K562 (cell line): Measurements from ENCODE around the gene CBFA2T3. TPM values are rescaled to one million over a fixed set of nuclear protein-coding genes. Genes with fewer than 3 reads are reported as not detected.

Experiments used
- BCLAF1 ChIP-seq, 2 experiments: fragments of 450-650 bp in 1 of 2; IDR thresholded peaks; 2 replicates each; pipeline ENCODE4 v1.6.1; 2011 to 2017; ENCODE audit warnings: low read depth in 2 of 2, antibody characterized with exemption in 1 of 2, borderline replicate concordance in 1 of 2, low read length in 1 of 2, mild to moderate bottlenecking in 1 of 2, mixed read lengths in 1 of 2; ENCODE audit not compliant: control insufficient read depth in 1 of 2
- KAT7 ChIP-seq: sonication (generic); formaldehyde crosslinking; IDR thresholded peaks from 2 replicates; pipeline ENCODE4 v1.8.0; 2022; ENCODE audit warnings: missing genetic modification reagents, mild to moderate bottlenecking, borderline replicate concordance
- PYGO2 ChIP-seq: fragments of 450-650 bp; IDR thresholded peaks from 2 replicates; pipeline ENCODE4 v1.6.1; 2016; ENCODE audit warnings: mild to moderate bottlenecking, missing genetic modification characterization, moderate library complexity, missing compliant biosample characterization
- STAG1 ChIP-seq: sonication (generic); formaldehyde crosslinking; IDR thresholded peaks from 2 replicates; pipeline ENCODE4 v1.5.0; 2020; ENCODE audit warnings: missing genetic modification reagents, borderline replicate concordance
- TEAD1 ChIP-seq, 2 experiments: fragments of 450-650 bp in 1 of 2; sonication (generic) in 1 of 2; formaldehyde crosslinking; IDR thresholded peaks; 2 replicates each; pipeline versions ENCODE4 v1.4.0 to v1.8.0; 2020 to 2022; ENCODE audit warnings: mild to moderate bottlenecking in 2 of 2, missing genetic modification reagents in 1 of 2
- TOE1 ChIP-seq, 2 experiments: fragments of 450-650 bp in 1 of 2; sonication (generic) in 1 of 2; formaldehyde crosslinking in 1 of 2; IDR thresholded peaks; 2 replicates each; pipeline versions ENCODE4 v1.7.1 to v1.8.0; 2016 to 2022; ENCODE audit warnings: borderline replicate concordance in 2 of 2, mild to moderate bottlenecking in 2 of 2, antibody characterized with exemption in 1 of 2, inconsistent platforms in 1 of 2, low read depth in 1 of 2, missing genetic modification reagents in 1 of 2, moderate library complexity in 1 of 2
- ZBTB11 ChIP-seq, 3 experiments: fragments of 200-800 bp in 1 of 3; fragments of 250-450 bp in 1 of 3; fragments of 450-650 bp in 1 of 3; sonication (Bioruptor Pico) in 1 of 3; sonication (Bioruptor generic) in 1 of 3; formaldehyde crosslinking in 1 of 3; IDR thresholded peaks; 2 replicates each; pipeline versions ENCODE4 v1.6.1 to v1.8.0; 2016 to 2022; ENCODE audit warnings: mild to moderate bottlenecking in 2 of 3, missing genetic modification characterization in 2 of 3, missing compliant biosample characterization in 1 of 3, moderate library complexity in 1 of 3
- ZBTB2 ChIP-seq: fragments of 450-650 bp; IDR thresholded peaks from 2 replicates; pipeline ENCODE4 v1.6.1; 2016; ENCODE audit warnings: antibody characterized with exemption
- ZFX ChIP-seq: sonication (generic); formaldehyde crosslinking; IDR thresholded peaks from 2 replicates; pipeline ENCODE4 v1.8.0; 2022; ENCODE audit warnings: mild to moderate bottlenecking, missing genetic modification reagents, moderate library complexity
- ZNF134 ChIP-seq: fragments of 250-450 bp; sonication (Bioruptor Pico); conservative IDR thresholded peaks from 2 replicates; pipeline ENCODE4 v1.4.0; 2020
- polyA plus RNA-seq, 8 experiments: library from polyadenylated mRNA; depleted of rRNA in 4 of 8; stranded (reverse) in 5 of 8; unstranded in 3 of 8; fragments of >200 nt; fragmentation: Nextera tagmentation in 2 of 8; fragmentation: Illumina TruSeq in 1 of 8; extraction: Ambion mirVana in 2 of 8; extraction: Trizol in 1 of 8; gene quantifications; 2 replicates each; pipeline versions ENCODE4 v1.2.1 to v1.2.3, GENCODE V29; 2011 to 2014; ENCODE audit warnings: inconsistent platforms in 1 of 8, missing spikeins in 1 of 8
- total RNA-seq, 7 experiments: library from RNA; depleted of rRNA in 6 of 7; stranded (reverse); fragments of >200 nt in 6 of 7; fragmentation: Illumina TruSeq in 2 of 7; extraction: Trizol in 2 of 7; gene quantifications; 2 replicates each; pipeline versions ENCODE4 v1.2.1 to v1.2.3, GENCODE V29; 2011 to 2021; ENCODE audit warnings: low replicate concordance in 1 of 7
- TF ChIP-seq, protein P1 (sequence below): fragments of 450-650 bp; formaldehyde crosslinking; IDR thresholded peaks from 2 replicates; pipeline ENCODE4 v1.4.0; 2020; ENCODE audit warnings: mild to moderate bottlenecking, moderate library complexity
- TF ChIP-seq, protein P2 (sequence below): fragments of 450-650 bp; formaldehyde crosslinking; IDR thresholded peaks from 2 replicates; pipeline ENCODE4 v1.4.0; 2022; ENCODE audit warnings: missing genetic modification characterization

Gene CBFA2T3
- total and polyA plus RNA-seq, 9 of the 15 experiments (the other 6 are each of a cell fraction or from before 2014, with no cell fraction given) = 2.3 to 145 (median 6.7) TPM

DNA sequence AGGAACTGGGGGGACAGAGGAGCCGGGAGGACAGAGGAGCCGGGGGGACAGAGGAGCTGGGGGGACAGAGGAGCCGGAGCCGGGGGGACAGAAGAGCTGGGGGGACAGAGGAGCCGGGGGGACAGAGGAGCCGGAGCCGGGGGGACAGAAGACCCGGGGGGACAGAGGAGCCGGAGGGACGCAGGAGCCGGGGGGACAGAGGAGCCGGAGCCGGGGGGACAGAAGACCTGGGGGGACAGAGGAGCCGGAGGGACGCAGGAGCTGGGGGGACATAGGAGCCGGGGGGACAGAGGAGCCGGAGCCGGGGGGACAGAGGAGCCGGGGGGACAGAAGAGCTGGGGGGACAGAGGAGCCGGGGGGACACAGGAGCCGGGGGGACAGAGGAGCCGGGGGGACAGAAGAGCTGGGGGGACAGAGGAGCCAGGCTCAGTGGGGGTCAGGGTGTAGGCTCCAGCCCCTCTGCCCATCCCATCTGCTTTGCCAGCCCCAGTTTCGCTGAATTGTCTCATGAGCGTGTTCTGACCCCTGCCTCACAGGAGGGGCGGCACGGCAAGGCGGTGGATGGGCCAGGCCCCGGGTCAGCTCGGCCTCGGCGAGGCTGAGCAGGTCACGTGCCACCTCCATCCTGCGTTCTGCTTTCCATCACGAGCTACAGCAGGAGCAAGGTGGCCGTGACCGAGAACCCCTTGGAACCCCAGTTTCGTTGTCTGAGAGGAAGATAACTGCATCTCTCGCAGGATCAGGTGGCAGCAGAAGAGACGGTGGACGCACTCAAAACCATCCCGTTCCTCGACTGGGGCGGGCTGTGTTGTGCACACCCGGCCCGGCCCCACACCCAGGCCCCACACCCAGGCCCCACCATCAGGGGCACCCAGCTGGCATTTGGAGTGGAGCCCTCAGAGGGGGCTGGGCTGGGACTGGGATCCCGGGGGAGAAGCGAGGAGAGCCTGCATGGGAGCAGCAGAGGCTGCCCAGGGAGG, 26.1 kb upstream of the CBFA2T3 start (continued):
- TF ChIP-seq ZBTB11 (CRISPR knock-in tag; IDR thresholded peaks at IDR 0.05) (peak in 1 of 3 experiments; percentile 53; a peak in 1 of 6 replicates), PYGO2 (no peak), TEAD1 (CRISPR knock-in tag; IDR thresholded peaks at IDR 0.05) (0 out of 4 replicates have a peak, but pooled peaks of 1 of the 2 experiments have one; percentile 39), ZNF134 (CRISPR knock-in tag) (no peak), KAT7 (CRISPR knock-in tag) (peak; percentile 75; the same call in 1 of the 2 replicates), ZBTB2 (peak; percentile 30; the same call in 1 of the 2 replicates), BCLAF1 (IDR thresholded peaks at IDR 0.05; ENCODE audit: borderline replicate concordance in 1 of 2, control insufficient read depth in 1 of 2, low read depth in 2 of 2, low read length in 1 of 2) (no peak), STAG1 (CRISPR knock-in tag) (0 out of 2 replicates have a peak, but pooled peaks have one; percentile 6), TOE1 (IDR thresholded peaks at IDR 0.05; ENCODE audit: borderline replicate concordance) (peak; percentile 89), TOE1 (CRISPR knock-in tag; IDR thresholded peaks at IDR 0.05; ENCODE audit: borderline replicate concordance, low read depth) (no peak), ZFX (CRISPR knock-in tag) (peak; percentile 64)
- TF ChIP-seq, protein P1, sequence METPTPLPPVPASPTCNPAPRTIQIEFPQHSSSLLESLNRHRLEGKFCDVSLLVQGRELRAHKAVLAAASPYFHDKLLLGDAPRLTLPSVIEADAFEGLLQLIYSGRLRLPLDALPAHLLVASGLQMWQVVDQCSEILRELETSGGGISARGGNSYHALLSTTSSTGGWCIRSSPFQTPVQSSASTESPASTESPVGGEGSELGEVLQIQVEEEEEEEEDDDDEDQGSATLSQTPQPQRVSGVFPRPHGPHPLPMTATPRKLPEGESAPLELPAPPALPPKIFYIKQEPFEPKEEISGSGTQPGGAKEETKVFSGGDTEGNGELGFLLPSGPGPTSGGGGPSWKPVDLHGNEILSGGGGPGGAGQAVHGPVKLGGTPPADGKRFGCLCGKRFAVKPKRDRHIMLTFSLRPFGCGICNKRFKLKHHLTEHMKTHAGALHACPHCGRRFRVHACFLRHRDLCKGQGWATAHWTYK (CRISPR knock-in tag) = peak; percentile 54; the same call in 1 of the 2 replicates
- TF ChIP-seq, protein P2, sequence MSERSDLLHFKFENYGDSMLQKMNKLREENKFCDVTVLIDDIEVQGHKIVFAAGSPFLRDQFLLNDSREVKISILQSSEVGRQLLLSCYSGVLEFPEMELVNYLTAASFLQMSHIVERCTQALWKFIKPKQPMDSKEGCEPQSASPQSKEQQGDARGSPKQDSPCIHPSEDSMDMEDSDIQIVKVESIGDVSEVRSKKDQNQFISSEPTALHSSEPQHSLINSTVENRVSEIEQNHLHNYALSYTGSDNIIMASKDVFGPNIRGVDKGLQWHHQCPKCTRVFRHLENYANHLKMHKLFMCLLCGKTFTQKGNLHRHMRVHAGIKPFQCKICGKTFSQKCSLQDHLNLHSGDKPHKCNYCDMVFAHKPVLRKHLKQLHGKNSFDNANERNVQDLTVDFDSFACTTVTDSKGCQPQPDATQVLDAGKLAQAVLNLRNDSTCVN (CRISPR knock-in tag) = no peak
